Activated T-cell treated with anti-CD3 and anti-CD28 coated beads, Interleukin-2, amount 50 U/mL, for 48 hours (primary cell): ENCODE data around the gene SLC5A4.
"Not testable (repeated sequence)": the region's sequence is repeated elsewhere in the genome, so short reads cannot be mapped to it uniquely, and the experiment has no call there.

Experiments
- DNase-seq, 2 experiments: peaks; one replicate each; pipeline ENCODE4 v3.0.0-alpha.2; 2020

SLC5A4 gene

GRCh38 chr22:32255217-32255616, at the start of gene SLC5A4:
Gene SLC5A4 (minus strand): TSS chr22:32255347. CDS start chr22:32255329, 18 bp downstream.
- no peak for DNase-seq

GRCh38 chr22:32293921-32294320, 38.8 kb upstream of the SLC5A4 start:
- not testable (repeated sequence) for DNase-seq

GRCh38 chr22:32286290-32286840, 31.2 kb upstream of the SLC5A4 start:
- no peak for DNase-seq

GRCh38 chr22:32281072-32281471, 25.9 kb upstream of the SLC5A4 start:
- DNase-seq: no peak

GRCh38 chr22:32275353-32275752, 20.2 kb upstream of the SLC5A4 start:
- not testable (repeated sequence) for DNase-seq

GRCh38 chr22:32271389-32271788, 16.2 kb upstream of the SLC5A4 start:
- no peak for DNase-seq

GRCh38 chr22:32270641-32271369, 15.7 kb upstream of the SLC5A4 start:
- no peak for DNase-seq

- no peak for DNase-seq
Observed at GRCh38 chr22:32269316-32269715, 14.2 kb upstream of the SLC5A4 start.

- no peak for DNase-seq
Observed at GRCh38 chr22:32267011-32267410, 11.9 kb upstream of the SLC5A4 start.

- peak; percentile 82 to 83 for DNase-seq
Observed at GRCh38 chr22:32265882-32266767, 11.0 kb upstream of the SLC5A4 start.

GRCh38 chr22:32263678-32264077, 8.5 kb upstream of the SLC5A4 start:
- DNase-seq: not testable (repeated sequence)

- no peak for DNase-seq
Observed at GRCh38 chr22:32261306-32261705, 6.2 kb upstream of the SLC5A4 start.

- no peak for DNase-seq
Observed at GRCh38 chr22:32258791-32259190, 3.6 kb upstream of the SLC5A4 start.

- DNase-seq: no peak
Observed at GRCh38 chr22:32255726-32256125, 579 bp upstream of the SLC5A4 start.

GRCh38 chr22:32249231-32249630, 5.9 kb downstream of the SLC5A4 start:
- DNase-seq: no peak

GRCh38 chr22:32248276-32248675, 6.9 kb downstream of the SLC5A4 start:
- no peak for DNase-seq

GRCh38 chr22:32246166-32246565, 9.0 kb downstream of the SLC5A4 start:
- no peak for DNase-seq

- DNase-seq: no peak
Observed at GRCh38 chr22:32245042-32245441, 10.1 kb downstream of the SLC5A4 start.

GRCh38 chr22:32244547-32244946, 10.6 kb downstream of the SLC5A4 start:
- DNase-seq: no peak

- no peak for DNase-seq
Observed at GRCh38 chr22:32240461-32240860, 14.7 kb downstream of the SLC5A4 start.

GRCh38 chr22:32237906-32238305, 17.2 kb downstream of the SLC5A4 start:
- no peak for DNase-seq

GRCh38 chr22:32236970-32237369, 18.2 kb downstream of the SLC5A4 start:
- no peak for DNase-seq

GRCh38 chr22:32233091-32233490, 22.1 kb downstream of the SLC5A4 start:
- no peak for DNase-seq
